A549 (cell line): ENCODE results near the gene DRD2. TPM values are rescaled to one million over a fixed set of nuclear protein-coding genes. Genes with fewer than 3 reads are reported as not detected.

Source experiments
- ATAC-seq, 2 experiments: fragments of 200-7000 bp in 1 of 2; fragments of >200 bp in 1 of 2; cut with Nextera tagmentation in 1 of 2; cut with Tn5 transposase in 1 of 2; 3 replicates each; pipeline versions ENCODE4 v1.8.0 to v1.9.1; 2018 to 2020; ENCODE audit warnings: mild to moderate bottlenecking in 1 of 2, moderate library complexity in 1 of 2
- CTCF ChIA-PET: fragments of 300-600 bp; sonication (Branson Sonifier 250); formaldehyde crosslinking; extraction: SDS; loops from one replicate; lab custom pipeline; 2021; ENCODE audit warnings: antibody characterized with exemption, inconsistent platforms; lab: Yijun Ruan, JAX
- POLR2A ChIA-PET: fragments of 350-600 bp; formaldehyde crosslinking; extraction: SDS; loops from one replicate; lab custom pipeline; 2021; ENCODE audit warnings: antibody characterized with exemption, inconsistent platforms; lab: Yijun Ruan, JAX
- DNase-seq, 2 experiments: peaks; one replicate each; pipeline versions ENCODE4 v3.0.0 to v3.0.0-alpha.2; 2011 to 2016; ENCODE audit warnings: low read depth in 1 of 2, low spot score in 1 of 2
- FAIRE-seq: peaks from 2 replicates; lab custom pipeline; 2011; peaks lifted over from hg19 to GRCh38; lab: Jason Lieb, UNC
- H3K27ac ChIP-seq, 2 experiments: fragments of >200 bp; sonication (Bioruptor Twin); formaldehyde crosslinking; 3 replicates each; pipeline ENCODE4 v1.5.1; 2016 to 2017
- H3K4me1 ChIP-seq: fragments of >200 bp; sonication (Bioruptor Twin); formaldehyde crosslinking; 3 replicates; pipeline ENCODE4 v1.6.1; 2016
- H3K4me2 ChIP-seq: fragments of >200 bp; sonication (Bioruptor Twin); formaldehyde crosslinking; 3 replicates; pipeline ENCODE4 v1.6.1; 2016
- H3K4me3 ChIP-seq: fragments of >200 bp; sonication (Bioruptor Twin); formaldehyde crosslinking; 3 replicates; pipeline ENCODE4 v1.5.1; 2016
- H3K9me3 ChIP-seq: fragments of >200 bp; sonication (Bioruptor Twin); formaldehyde crosslinking; 3 replicates; pipeline ENCODE4 v1.6.1; 2016
- BCL3 ChIP-seq: fragments of >200 bp; sonication (Bioruptor Twin); formaldehyde crosslinking; IDR thresholded peaks from 3 replicates; pipeline ENCODE4 v1.6.1; 2016
- BHLHE40 ChIP-seq: IDR thresholded peaks from 2 replicates; pipeline ENCODE4 v1.6.1; 2012; ENCODE audit warnings: low read depth, low read length, inconsistent platforms
- CBX8 ChIP-seq: fragments of 200-600 bp; sonication (generic); IDR thresholded peaks from 2 replicates; pipeline ENCODE4 v1.6.1; 2016
- E2F6 ChIP-seq: IDR thresholded peaks from 2 replicates; pipeline ENCODE4 v1.6.1; 2012; ENCODE audit warnings: low read depth, borderline replicate concordance
- EHMT2 ChIP-seq: fragments of 200-600 bp; sonication (generic); IDR thresholded peaks from 2 replicates; pipeline ENCODE4 v1.6.1; 2016; ENCODE audit warnings: antibody characterized with exemption, low read depth, mild to moderate bottlenecking, moderate library complexity
- HEYL ChIP-seq: fragments of 250-450 bp; sonication (Bioruptor Pico); IDR thresholded peaks from 2 replicates; pipeline ENCODE4 v1.8.0; 2021; ENCODE audit warnings: mild to moderate bottlenecking, moderate library complexity
- HOXA7 ChIP-seq: fragments of 250-450 bp; sonication (Bioruptor Pico); IDR thresholded peaks from 2 replicates; pipeline ENCODE4 v1.5.0; 2020; ENCODE audit warnings: mild to moderate bottlenecking, moderate library complexity
- HOXB5 ChIP-seq: fragments of 250-450 bp; sonication (Bioruptor Pico); IDR thresholded peaks from 2 replicates; pipeline ENCODE4 v1.5.0; 2020; ENCODE audit warnings: mild to moderate bottlenecking, moderate library complexity
- KDM5A ChIP-seq: fragments of 200-600 bp; sonication (generic); IDR thresholded peaks from 2 replicates; pipeline ENCODE4 v1.6.1; 2016; ENCODE audit warnings: antibody characterized with exemption, mild to moderate bottlenecking
- MAFK ChIP-seq: fragments of 450-650 bp; IDR thresholded peaks from 2 replicates; pipeline ENCODE4 v1.6.1; 2014; ENCODE audit not compliant: partially characterized antibody
- MAX ChIP-seq: IDR thresholded peaks from 2 replicates; pipeline ENCODE4 v1.6.1; 2012
- NPAS2 ChIP-seq: fragments of 250-450 bp; sonication (Bioruptor Pico); IDR thresholded peaks from 2 replicates; pipeline ENCODE4 v1.8.0; 2022; ENCODE audit warnings: mild to moderate bottlenecking, moderate library complexity, borderline replicate concordance
- NR3C1 ChIP-seq: fragments of >200 bp; sonication (Bioruptor Twin); formaldehyde crosslinking; IDR thresholded peaks from 3 replicates; pipeline ENCODE4 v1.6.1; 2017
- POLR2A ChIP-seq: IDR thresholded peaks from 2 replicates; pipeline ENCODE4 v1.6.1; 2012; ENCODE audit warnings: mild to moderate bottlenecking, low read length
- RAD21 ChIP-seq, 2 experiments: fragments of >200 bp in 1 of 2; sonication (Bioruptor Twin) in 1 of 2; formaldehyde crosslinking in 1 of 2; IDR thresholded peaks in 1 of 2; conservative IDR thresholded peaks in 1 of 2; 2 replicates in 1 of 2; 3 replicates in 1 of 2; pipeline ENCODE4 v1.6.1; 2012 to 2018; ENCODE audit warnings: inconsistent platforms in 1 of 2
- REST ChIP-seq: fragments of 200-600 bp; sonication (generic); IDR thresholded peaks from 2 replicates; pipeline ENCODE4 v1.6.1; 2016; ENCODE audit warnings: antibody characterized with exemption, mild to moderate bottlenecking, moderate library complexity
- RFX5 ChIP-seq: fragments of 450-650 bp; IDR thresholded peaks from 2 replicates; pipeline ENCODE4 v1.7.1; 2014; ENCODE audit warnings: antibody characterized with exemption, mild to moderate bottlenecking, moderate library complexity
- TP53 ChIP-seq: fragments of 250-450 bp; sonication (Bioruptor Pico); IDR thresholded peaks from 2 replicates; pipeline ENCODE4 v1.5.0; 2021; ENCODE audit warnings: mild to moderate bottlenecking, moderate library complexity
- USF2 ChIP-seq: fragments of 450-650 bp; IDR thresholded peaks from 2 replicates; pipeline ENCODE4 v1.6.1; 2014; ENCODE audit warnings: antibody characterized with exemption
- ZNF302 ChIP-seq: fragments of 250-450 bp; sonication (Bioruptor Pico); IDR thresholded peaks from 2 replicates; pipeline ENCODE4 v1.9.0; 2021; ENCODE audit warnings: inconsistent platforms, mild to moderate bottlenecking, moderate library complexity
- WGBS: methylation state at CpG from one replicate; pipeline ENCODE4 v1.1.6; 2017; ENCODE audit errors: missing lambda C conversion rate; 5-methylcytosine and 5-hydroxymethylcytosine counted together
- polyA plus RNA-seq, 4 experiments: library from polyadenylated mRNA; depleted of rRNA in 3 of 4; stranded (reverse); fragments of >200 nt; fragmentation: RNase III in 1 of 4; extraction: RNeasy Plus Mini Kit Qiagen cat#74134 plus additional on column Dnase treatment in 1 of 4; gene quantifications; 2 replicates in 3 of 4; 3 replicates in 1 of 4; pipeline ENCODE4 v1.2.3, GENCODE V29; 2011 to 2017

Gene DRD2
- polyA plus RNA-seq, 2 of the 4 experiments (the other 2 are of a cell fraction) = not detected

- TF ChIP-seq REST = no peak
- no peak for TF ChIP-seq RFX5
These were observed 78.0 kb downstream of the DRD2 start (continued) for GRCh38 chr11:113397212-113397611.

- 14% methylated on average over 1 of the region's 1 CpG for WGBS
- no peak for FAIRE-seq
- DNase-seq = no peak
- H3K27ac ChIP-seq = no peak overlapping the region
- H3K4me1 ChIP-seq = no peaks in the 10 kb centered on the region
- POLR2A ChIA-PET = no interaction called here
- CTCF ChIA-PET = no interaction called here
- no peak overlapping the region for H3K4me3 ChIP-seq
- no peaks in the 10 kb centered on the region for H3K9me3 ChIP-seq
- TF ChIP-seq TP53 (CRISPR knock-in tag) (no peak), RAD21 (conservative IDR thresholded peaks at IDR 0.05 in 1 of 2, IDR thresholded peaks at IDR 0.05 in 1 of 2) (no peak), EHMT2 (no peak), MAFK (no peak), USF2 (no peak), CBX8 (no peak), POLR2A (no peak)
- ATAC-seq = no peak
- no peak overlapping the region for H3K4me2 ChIP-seq
These were observed 78.5 kb downstream of the DRD2 start for GRCh38 chr11:113396690-113397089.

GRCh38 chr11:113395782-113396336 is 79.3 kb downstream of the DRD2 start:
- POLR2A ChIA-PET = no interaction called here

GRCh38 chr11:113394919-113395318 is 80.3 kb downstream of the DRD2 start:
- no peak overlapping the region for H3K4me3 ChIP-seq
- CTCF ChIA-PET = no interaction called here
- no peaks in the 10 kb centered on the region for H3K4me1 ChIP-seq
- FAIRE-seq = no peak
- no peak overlapping the region for H3K4me2 ChIP-seq
- POLR2A ChIA-PET = no interaction called here
- no peaks in the 10 kb centered on the region for H3K9me3 ChIP-seq
- ATAC-seq = no peak
- WGBS = 87% methylated on average over 3 of the region's 11 CpGs
- TF ChIP-seq E2F6 = no peak
- TF ChIP-seq HEYL (CRISPR knock-in tag) = no peak
- TF ChIP-seq MAX = no peak
- no peak for TF ChIP-seq HOXB5 (CRISPR knock-in tag)
- no peak for TF ChIP-seq KDM5A
- no peak for TF ChIP-seq HOXA7 (CRISPR knock-in tag)
- TF ChIP-seq NR3C1 = no peak
- TF ChIP-seq BCL3 = no peak
- TF ChIP-seq TP53 (CRISPR knock-in tag) = no peak
- TF ChIP-seq ZNF302 (CRISPR knock-in tag) = no peak
- TF ChIP-seq EHMT2 = no peak
- H3K27ac ChIP-seq = no peak overlapping the region
- DNase-seq = no peak

More at GRCh38 chr11:113395782-113396336, 79.3 kb downstream of the DRD2 start:
- H3K4me1 ChIP-seq = no peaks in the 10 kb centered on the region
- H3K4me3 ChIP-seq = no peak overlapping the region
- no peak overlapping the region for H3K4me2 ChIP-seq
- DNase-seq (no peak), ATAC-seq (no peak), FAIRE-seq (no peak)
- TF ChIP-seq BHLHE40 (no peak), NPAS2 (CRISPR knock-in tag) (no peak)
- 71% methylated on average over 6 of the region's 9 CpGs for WGBS
- no peaks in the 10 kb centered on the region for H3K9me3 ChIP-seq
- H3K27ac ChIP-seq = no peak overlapping the region
- CTCF ChIA-PET = no interaction called here
